Panc1 (cell line): ENCODE data around the gene TSHZ2. TPM values are rescaled to one million over a fixed set of nuclear protein-coding genes. Genes with fewer than 3 reads are reported as not detected.

ENCODE experiments used
- ATAC-seq: fragments of 200-7000 bp; cut with Tn5 transposase; 2 replicates; pipeline ENCODE4 v1.9.1; 2020; ENCODE audit warnings: mild to moderate bottlenecking, moderate library complexity
- BruUV-seq: library from RNA; stranded (reverse); fragments of 400-500 nt; replicated peaks from 2 replicates; lab custom pipeline; 2021; lab: Mats Ljungman, UMichigan
- CTCF ChIA-PET: fragments of 300-600 bp; sonication (Branson Sonifier 250); formaldehyde crosslinking; loops from one replicate; lab custom pipeline; 2022; ENCODE audit warnings: antibody characterized with exemption; lab: Charles Lee
- POLR2A ChIA-PET: fragments of 300-600 bp; sonication (Branson Sonifier 250); formaldehyde crosslinking; loops from one replicate; lab custom pipeline; 2022; ENCODE audit warnings: antibody characterized with exemption; lab: Charles Lee
- DNase-seq: peaks from one replicate; pipeline ENCODE4 v3.0.0-alpha.2; 2010; ENCODE audit warnings: low read depth, low spot score
- H3K27ac ChIP-seq: 2 replicates; pipeline ENCODE4 v1.5.1; 2011; ENCODE audit warnings: mild to moderate bottlenecking, low read length, inconsistent platforms
- H3K27me3 ChIP-seq: fragments of 200-500 bp; sonication (Bioruptor generic); 2 replicates; pipeline ENCODE4 v1.6.0; 2014; ENCODE audit warnings: low read length, inconsistent platforms; ENCODE audit not compliant: control insufficient read depth, insufficient read depth
- H3K36me3 ChIP-seq: fragments of 200-500 bp; sonication (Bioruptor generic); 2 replicates; pipeline ENCODE4 v1.5.1; 2014; ENCODE audit warnings: inconsistent platforms, mild to moderate bottlenecking, low read length, moderate library complexity; ENCODE audit not compliant: control insufficient read depth, insufficient read depth
- H3K4me1 ChIP-seq: 2 replicates; pipeline ENCODE4 v1.5.1; 2011; ENCODE audit warnings: inconsistent platforms, mild to moderate bottlenecking, low read length, moderate library complexity; ENCODE audit not compliant: control insufficient read depth, insufficient read depth
- H3K4me3 ChIP-seq, 2 experiments: 2 replicates each; pipeline ENCODE4 v1.5.1; 2011 to 2012; ENCODE audit warnings: low read depth in 2 of 2, low read length in 2 of 2, mild to moderate bottlenecking in 2 of 2, inconsistent platforms in 1 of 2, moderate library complexity in 1 of 2
- H3K9me3 ChIP-seq: fragments of 200-500 bp; sonication (Bioruptor generic); 2 replicates; pipeline ENCODE4 v1.5.1; 2014; ENCODE audit warnings: low read depth, mild to moderate bottlenecking, inconsistent platforms, low read length, moderate library complexity; ENCODE audit not compliant: control insufficient read depth, insufficient read depth
- CTCF ChIP-seq: fragments of 450-650 bp; IDR thresholded peaks from 2 replicates; pipeline ENCODE4 v1.5.1; 2017; ENCODE audit warnings: mild to moderate bottlenecking
- POLR2AphosphoS5 ChIP-seq: IDR thresholded peaks from 2 replicates; pipeline ENCODE4 v1.6.1; 2012; ENCODE audit warnings: mild to moderate bottlenecking, low read depth, low read length, moderate library complexity
- REST ChIP-seq, 2 experiments: IDR thresholded peaks; 2 replicates each; pipeline ENCODE4 v1.6.1; 2011 to 2012; ENCODE audit warnings: low read depth in 2 of 2, control low read depth in 1 of 2, low read length in 1 of 2, mild to moderate bottlenecking in 1 of 2, moderate library complexity in 1 of 2; ENCODE audit not compliant: insufficient read depth in 1 of 2
- SIN3A ChIP-seq: IDR thresholded peaks from 2 replicates; pipeline ENCODE4 v1.6.1; 2012; ENCODE audit warnings: low read depth, mild to moderate bottlenecking, low read length, moderate library complexity, borderline replicate concordance; ENCODE audit not compliant: insufficient read depth
- TCF7L2 ChIP-seq: IDR thresholded peaks from 2 replicates; pipeline ENCODE4 v1.6.1; 2011; ENCODE audit warnings: mild to moderate bottlenecking, low read depth, low read length, inconsistent platforms
- in situ Hi-C: cut with HindIII; loops from 2 replicates; pipeline ENCODE4 v1.10.0; 2016; ENCODE audit warnings: low sequenced_read_pairs, low pct_unique_long_range_greater_than_20kb
- intact Hi-C: fragments of 100-400 bp; cut with micrococcal nuclease; formaldehyde crosslinking; loops from one replicate; pipeline ENCODE4 v1.10.0; 2022; ENCODE audit not compliant: unreplicated experiment
- total RNA-seq: library from RNA; stranded (reverse); gene quantifications from one replicate; pipeline ENCODE4 v1.2.1, GENCODE V29; 2021; ENCODE audit not compliant: unreplicated experiment

TSHZ2 gene
- total RNA-seq, 1 experiment from 2014 or later = 0.36 TPM

GRCh38 chr20:53389516-53390300, 417.6 kb downstream of the TSHZ2 start:
- CTCF ChIA-PET = no interaction called here
- no peak for DNase-seq
- Histone ChIP-seq H3K9me3 (no peaks in the 10 kb centered on the region), H3K4me1 (no peaks in the 10 kb centered on the region), H3K27me3 (no peaks in the 10 kb centered on the region), H3K27ac (no peak overlapping the region), H3K4me3 (no peak overlapping the region), H3K36me3 (no peaks in the 10 kb centered on the region)
- POLR2A ChIA-PET = no interaction called here
- ATAC-seq = no peak
- in situ Hi-C loops (no loop called here), intact Hi-C loops (no loop called here)
- TF ChIP-seq POLR2AphosphoS5 (no peak), CTCF (no peak), TCF7L2 (no peak), REST (IDR thresholded peaks at IDR 0.05; ENCODE audit: insufficient read depth in 1 of 2, low read depth in 2 of 2, low read length in 1 of 2) (no peak), SIN3A (no peak)
- BruUV-seq = no TSS peak

- no peaks in the 10 kb centered on the region for H3K27me3 ChIP-seq
- CTCF ChIA-PET = no interaction called here
Observed at GRCh38 chr20:53390770-53391169, 418.6 kb downstream of the TSHZ2 start.

More at GRCh38 chr20:53390770-53391169, 418.6 kb downstream of the TSHZ2 start:
- ATAC-seq (no peak), DNase-seq (no peak)
- POLR2A ChIA-PET = no interaction called here
- no TSS peak for BruUV-seq
- H3K4me1 ChIP-seq = no peaks in the 10 kb centered on the region
- in situ Hi-C loops (no loop called here), intact Hi-C loops (no loop called here)
- no peak overlapping the region for H3K4me3 ChIP-seq
- H3K9me3 ChIP-seq = no peaks in the 10 kb centered on the region
- no peaks in the 10 kb centered on the region for H3K36me3 ChIP-seq
- TF ChIP-seq POLR2AphosphoS5 (no peak), REST (IDR thresholded peaks at IDR 0.05; ENCODE audit: insufficient read depth in 1 of 2, low read depth in 2 of 2, low read length in 1 of 2) (no peak), SIN3A (no peak), CTCF (no peak), TCF7L2 (no peak)
- no peak overlapping the region for H3K27ac ChIP-seq
